ENCODE results near the gene LTBP2.

LTBP2 gene

DNA sequence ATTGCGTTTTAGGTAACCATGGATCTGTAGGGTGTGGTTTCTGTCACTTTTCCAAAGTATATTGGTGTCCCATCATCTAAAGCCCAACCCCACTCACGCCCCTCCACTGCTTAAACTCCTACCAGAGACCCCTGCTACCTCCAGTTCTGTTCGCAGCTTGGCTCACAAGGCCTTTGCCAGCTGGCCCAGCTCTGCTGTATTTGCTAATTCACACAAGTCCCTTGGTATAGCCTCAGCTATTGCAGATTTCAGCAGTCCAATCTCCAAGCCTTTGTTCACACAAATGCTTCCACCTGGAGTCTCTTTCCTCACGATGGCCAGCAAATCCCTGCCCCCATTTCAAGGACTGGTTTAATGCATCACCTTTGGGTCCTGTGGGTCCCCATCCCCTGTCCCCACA, 94.3 kb downstream of the LTBP2 start:
- no peaks in the 10 kb centered on the region for H3K27me3 ChIP-seq (ENCODE audit: insufficient read depth, low read depth, severe bottlenecking)
- TF ChIP-seq, protein P1, sequence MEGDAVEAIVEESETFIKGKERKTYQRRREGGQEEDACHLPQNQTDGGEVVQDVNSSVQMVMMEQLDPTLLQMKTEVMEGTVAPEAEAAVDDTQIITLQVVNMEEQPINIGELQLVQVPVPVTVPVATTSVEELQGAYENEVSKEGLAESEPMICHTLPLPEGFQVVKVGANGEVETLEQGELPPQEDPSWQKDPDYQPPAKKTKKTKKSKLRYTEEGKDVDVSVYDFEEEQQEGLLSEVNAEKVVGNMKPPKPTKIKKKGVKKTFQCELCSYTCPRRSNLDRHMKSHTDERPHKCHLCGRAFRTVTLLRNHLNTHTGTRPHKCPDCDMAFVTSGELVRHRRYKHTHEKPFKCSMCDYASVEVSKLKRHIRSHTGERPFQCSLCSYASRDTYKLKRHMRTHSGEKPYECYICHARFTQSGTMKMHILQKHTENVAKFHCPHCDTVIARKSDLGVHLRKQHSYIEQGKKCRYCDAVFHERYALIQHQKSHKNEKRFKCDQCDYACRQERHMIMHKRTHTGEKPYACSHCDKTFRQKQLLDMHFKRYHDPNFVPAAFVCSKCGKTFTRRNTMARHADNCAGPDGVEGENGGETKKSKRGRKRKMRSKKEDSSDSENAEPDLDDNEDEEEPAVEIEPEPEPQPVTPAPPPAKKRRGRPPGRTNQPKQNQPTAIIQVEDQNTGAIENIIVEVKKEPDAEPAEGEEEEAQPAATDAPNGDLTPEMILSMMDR (IDR thresholded peaks at IDR 0.05; ENCODE audit: low read depth, low read length): no peak
- H3K4me3 ChIP-seq (ENCODE audit: low read depth, low read length): no peak overlapping the region
- H3K36me3 ChIP-seq: no peaks in the 10 kb centered on the region
- H3K27ac ChIP-seq: no peak overlapping the region; the same call in 1 of the 2 replicates
- no peak for DNase-seq
- no peaks in the 10 kb centered on the region for H3K9me3 ChIP-seq (ENCODE audit: severe bottlenecking)

DNA sequence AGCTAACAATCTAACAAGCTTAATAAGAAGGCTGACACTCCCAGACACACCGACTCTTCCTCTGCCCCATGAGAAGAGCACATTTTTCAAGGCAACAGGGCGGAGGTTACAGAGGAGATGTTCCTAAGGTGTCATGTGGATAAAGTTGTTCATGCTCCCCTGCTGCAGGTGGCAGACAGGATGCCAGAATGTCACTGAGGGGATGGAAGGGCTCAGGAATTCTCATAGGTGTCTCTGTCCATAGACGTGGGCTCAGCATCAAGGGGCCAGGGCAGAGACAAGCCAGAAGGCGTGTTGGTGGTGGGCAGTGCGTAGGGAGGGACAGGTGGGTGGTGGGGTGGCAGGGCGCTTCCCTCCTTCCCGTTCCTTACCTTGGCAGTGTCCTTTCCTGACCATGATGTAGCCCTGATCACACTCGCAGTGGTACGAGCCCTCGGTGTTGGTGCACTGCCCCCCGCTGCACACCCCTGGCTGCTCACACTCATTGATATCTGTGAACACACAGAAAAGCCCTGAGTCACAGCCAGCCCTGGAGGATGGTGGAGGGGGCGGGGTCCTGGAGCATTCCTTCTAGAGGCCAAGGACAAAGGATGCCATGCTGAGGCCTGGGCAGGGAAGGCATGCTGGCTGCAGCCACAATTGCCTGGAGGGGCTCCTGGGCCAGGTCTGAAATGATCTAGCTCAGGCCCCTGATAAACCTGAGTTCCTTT, 95.4 kb downstream of the LTBP2 start:
- TF ChIP-seq, protein P1 (IDR thresholded peaks at IDR 0.05; ENCODE audit: low read depth, low read length): no peak
- H3K4me3 ChIP-seq (ENCODE audit: low read depth, low read length): no peak overlapping the region
- no peaks in the 10 kb centered on the region for H3K36me3 ChIP-seq
- no peak overlapping the region for H3K27ac ChIP-seq
- H3K9me3 ChIP-seq (ENCODE audit: severe bottlenecking): no peaks in the 10 kb centered on the region
- no peaks in the 10 kb centered on the region for H3K27me3 ChIP-seq (ENCODE audit: insufficient read depth, low read depth, severe bottlenecking)
- no peak for DNase-seq

DNA sequence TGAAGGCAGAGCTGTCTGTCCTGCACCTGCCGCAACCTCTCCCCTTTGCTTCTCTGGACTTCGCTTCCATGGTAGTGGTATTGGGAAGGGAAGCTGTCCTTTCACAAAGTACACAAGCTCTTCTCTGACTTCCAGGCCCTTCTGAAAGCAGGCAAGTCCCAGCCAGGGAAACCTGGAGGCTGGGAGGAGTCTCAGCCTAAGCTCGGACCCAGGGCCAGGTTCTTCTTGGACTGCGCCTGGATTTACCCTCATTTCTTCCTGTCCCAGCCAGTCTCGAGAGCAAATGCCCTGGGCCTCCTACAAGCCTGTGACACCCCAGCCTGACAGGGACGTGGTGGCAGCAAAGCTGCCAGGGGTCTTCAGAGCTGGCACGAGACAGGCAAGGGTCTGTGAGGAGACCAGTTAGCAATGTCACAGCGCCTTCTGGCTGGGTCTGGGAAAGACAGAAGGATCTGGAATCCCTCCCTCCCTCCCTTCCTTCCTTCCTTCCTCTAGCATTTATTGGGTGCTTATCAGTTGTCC, 96.1 kb downstream of the LTBP2 start:
- H3K27me3 ChIP-seq (ENCODE audit: insufficient read depth, low read depth, severe bottlenecking): no peaks in the 10 kb centered on the region
- DNase-seq: no peak
- H3K9me3 ChIP-seq (ENCODE audit: severe bottlenecking): no peaks in the 10 kb centered on the region
- no peak overlapping the region for H3K4me3 ChIP-seq (ENCODE audit: low read depth, low read length)
- TF ChIP-seq, protein P1 (IDR thresholded peaks at IDR 0.05; ENCODE audit: low read depth, low read length): no peak
- H3K36me3 ChIP-seq: no peaks in the 10 kb centered on the region
- no peak overlapping the region for H3K27ac ChIP-seq

DNA sequence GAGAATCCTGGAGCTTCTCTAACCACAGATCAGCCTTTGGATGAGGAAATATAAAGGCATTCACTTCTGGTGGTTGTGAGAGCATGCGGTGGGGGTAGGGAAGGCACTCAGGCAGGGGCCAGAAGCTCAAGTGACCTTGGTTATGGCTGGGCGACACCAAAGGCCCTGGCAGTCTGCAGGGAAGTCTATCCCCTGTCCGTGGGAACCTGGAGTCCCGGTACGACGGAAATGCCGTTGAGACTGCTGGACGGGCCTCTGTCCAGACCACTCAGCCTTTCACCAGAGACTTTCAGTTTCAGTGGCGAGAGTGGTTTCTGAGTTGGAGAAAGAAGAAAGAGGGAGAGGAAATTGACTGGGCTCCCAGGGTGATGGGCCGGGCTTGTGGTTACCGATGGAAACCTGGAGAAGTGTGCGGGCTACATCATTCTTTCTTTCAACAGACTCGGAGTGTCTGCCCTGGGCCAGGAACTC, 97.5 kb downstream of the LTBP2 start:
- DNase-seq: no peak
- no peaks in the 10 kb centered on the region for H3K36me3 ChIP-seq
- H3K9me3 ChIP-seq (ENCODE audit: severe bottlenecking): no peaks in the 10 kb centered on the region
- H3K27ac ChIP-seq: no peak overlapping the region
- H3K4me3 ChIP-seq (ENCODE audit: low read depth, low read length): no peak overlapping the region
- TF ChIP-seq, protein P1 (IDR thresholded peaks at IDR 0.05; ENCODE audit: low read depth, low read length): no peak
- H3K27me3 ChIP-seq (ENCODE audit: insufficient read depth, low read depth, severe bottlenecking): no peaks in the 10 kb centered on the region

DNA sequence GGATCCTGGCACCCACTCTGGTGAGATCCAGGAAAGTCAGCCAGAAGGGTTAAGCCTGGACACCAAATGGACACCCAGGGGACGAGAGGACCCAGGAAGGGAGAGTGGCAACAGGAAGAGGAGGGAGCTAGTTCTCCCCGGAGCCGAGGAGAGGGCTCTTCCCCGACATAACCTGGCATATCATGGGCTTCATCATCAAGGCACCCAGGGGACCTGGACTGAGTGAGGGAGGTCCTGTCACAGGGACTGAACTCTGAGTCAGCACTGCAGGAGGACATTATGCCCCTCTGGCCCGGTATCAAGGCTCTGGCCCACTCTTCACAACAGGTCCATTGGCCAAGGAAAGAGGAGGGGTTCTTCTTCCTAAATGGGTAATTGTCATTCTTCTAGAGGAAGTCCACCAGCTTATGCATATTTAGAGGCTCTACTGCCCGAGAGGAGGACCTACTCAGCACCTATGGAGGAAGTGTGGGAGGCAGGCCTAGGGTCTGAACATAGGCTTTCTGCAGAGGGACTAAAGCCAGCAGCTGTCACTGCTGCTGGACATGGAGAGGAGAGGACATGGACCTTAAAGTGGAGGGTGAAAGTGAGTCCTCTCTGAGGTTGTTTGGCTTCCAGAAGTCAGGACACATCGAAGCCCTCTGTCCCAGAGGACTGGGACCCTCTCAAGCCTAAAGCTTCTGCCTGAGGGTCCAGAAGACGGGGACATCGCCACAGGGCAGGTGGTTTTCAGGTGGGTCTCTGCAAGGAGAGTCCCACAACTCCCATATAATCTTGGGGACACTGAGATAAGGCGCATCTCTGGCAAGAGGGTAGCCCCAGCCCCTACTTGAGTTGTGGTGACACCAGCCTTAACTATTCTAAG, 99.8 kb downstream of the LTBP2 start:
- Histone ChIP-seq H3K27me3 (ENCODE audit: insufficient read depth, low read depth, severe bottlenecking) (no peaks in the 10 kb centered on the region), H3K9me3 (ENCODE audit: severe bottlenecking) (no peaks in the 10 kb centered on the region), H3K27ac (no peak overlapping the region), H3K4me3 (ENCODE audit: low read depth, low read length) (no peak overlapping the region), H3K36me3 (no peaks in the 10 kb centered on the region)
- TF ChIP-seq, protein P1 (IDR thresholded peaks at IDR 0.05; ENCODE audit: low read depth, low read length): no peak
- DNase-seq: no peak

Measured in WERI-Rb-1 (cell line).